BLaER1 (cell line): ENCODE measurements around the gene CCR1.
"Not testable (repeated sequence)": the region's sequence is repeated elsewhere in the genome, so short reads cannot be mapped to it uniquely, and the experiment has no call there.

ENCODE experiments used
- H3K27ac ChIP-seq: shearing (Covaris generic); formaldehyde crosslinking; 2 replicates; pipeline ENCODE4 v1.8.1; 2022
- H3K27me3 ChIP-seq: shearing (Covaris generic); formaldehyde crosslinking; 2 replicates; pipeline ENCODE4 v1.8.1; 2022
- H3K36me3 ChIP-seq: shearing (Covaris generic); formaldehyde crosslinking; 2 replicates; pipeline ENCODE4 v1.8.1; 2022
- H3K4me1 ChIP-seq: shearing (Covaris generic); formaldehyde crosslinking; 2 replicates; pipeline ENCODE4 v1.8.1; 2022
- H3K4me2 ChIP-seq: shearing (Covaris generic); formaldehyde crosslinking; 2 replicates; pipeline ENCODE4 v1.8.1; 2022
- H3K4me3 ChIP-seq: shearing (Covaris generic); formaldehyde crosslinking; 2 replicates; pipeline ENCODE4 v1.8.1; 2022
- H3K9ac ChIP-seq: shearing (Covaris generic); formaldehyde crosslinking; 2 replicates; pipeline ENCODE4 v1.8.1; 2022
- H3K9me3 ChIP-seq: shearing (Covaris generic); formaldehyde crosslinking; 2 replicates; pipeline ENCODE4 v1.8.1; 2022
- H4K20me1 ChIP-seq: shearing (Covaris generic); formaldehyde crosslinking; 2 replicates; pipeline ENCODE4 v1.8.1; 2022
- Cebpa-rat ChIP-seq: shearing (Covaris generic); IDR thresholded peaks from 2 replicates; pipeline ENCODE4 v1.8.1; 2022

CCR1 gene

GRCh38 chr3:46186471-46187340 lies 21.4 kb downstream of the CCR1 start:
- no peaks in the 10 kb centered on the region for H3K27me3 ChIP-seq
- no peak for TF ChIP-seq Cebpa-rat
- no peaks in the 10 kb centered on the region for H3K36me3 ChIP-seq
- no peak overlapping the region for H3K9ac ChIP-seq
- H3K27ac ChIP-seq, result peak overlapping the region; percentile 16; the same call in 1 of the 2 replicates
- peak overlapping the region; percentile 16; the same call in 1 of the 2 replicates for H3K4me3 ChIP-seq
- H3K4me2 ChIP-seq, result peak overlapping the region; percentile 81
- H4K20me1 ChIP-seq, result peaks cover 6% of the 10 kb centered on the region; the same call in 1 of the 2 replicates
- H3K9me3 ChIP-seq, result peaks cover 27% of the 10 kb centered on the region
- H3K4me1 ChIP-seq, result peaks cover 52% of the 10 kb centered on the region

GRCh38 chr3:46184469-46184868 lies 23.6 kb downstream of the CCR1 start:
- no peak overlapping the region; the same call in 1 of the 2 replicates for H3K4me2 ChIP-seq

GRCh38 chr3:46183330-46183729 lies 24.8 kb downstream of the CCR1 start:
- peaks cover 44% of the 10 kb centered on the region for H3K4me1 ChIP-seq
- peak overlapping the region; percentile 18 for H3K4me2 ChIP-seq
- peaks cover 6% of the 10 kb centered on the region; the same call in 1 of the 2 replicates for H4K20me1 ChIP-seq
- H3K9me3 ChIP-seq, result peaks cover 21% of the 10 kb centered on the region
- no peak overlapping the region for H3K27ac ChIP-seq
- H3K9ac ChIP-seq, result no peak overlapping the region
- no peak for TF ChIP-seq Cebpa-rat
- no peak overlapping the region for H3K4me3 ChIP-seq
- H3K36me3 ChIP-seq, result no peaks in the 10 kb centered on the region
- H3K27me3 ChIP-seq, result no peaks in the 10 kb centered on the region

More at GRCh38 chr3:46184469-46184868, 23.6 kb downstream of the CCR1 start:
- peaks cover 52% of the 10 kb centered on the region for H3K4me1 ChIP-seq
- no peaks in the 10 kb centered on the region for H3K36me3 ChIP-seq
- no peak overlapping the region for H3K27ac ChIP-seq
- H3K4me3 ChIP-seq, result no peak overlapping the region
- peaks cover 21% of the 10 kb centered on the region for H3K9me3 ChIP-seq
- no peaks in the 10 kb centered on the region for H3K27me3 ChIP-seq
- TF ChIP-seq Cebpa-rat, result no peak
- H3K9ac ChIP-seq, result no peak overlapping the region
- H4K20me1 ChIP-seq, result peaks cover 6% of the 10 kb centered on the region; the same call in 1 of the 2 replicates

GRCh38 chr3:46168583-46169345 lies 39.3 kb downstream of the CCR1 start:
- Histone ChIP-seq H3K36me3 (no peaks in the 10 kb centered on the region), H3K9ac (no peak overlapping the region), H3K27me3 (no peaks in the 10 kb centered on the region), H3K9me3 (peaks cover 31% of the 10 kb centered on the region), H3K4me3 (no peak overlapping the region), H3K4me1 (no peaks in the 10 kb centered on the region), H3K4me2 (no peak overlapping the region), H4K20me1 (no peaks in the 10 kb centered on the region), H3K27ac (no peak overlapping the region)
- no peak for TF ChIP-seq Cebpa-rat

GRCh38 chr3:46163556-46164041 lies 44.5 kb downstream of the CCR1 start:
- no peak overlapping the region for H3K4me3 ChIP-seq
- H3K27me3 ChIP-seq, result no peaks in the 10 kb centered on the region
- no peak overlapping the region for H3K4me2 ChIP-seq
- no peak overlapping the region for H3K9ac ChIP-seq
- no peaks in the 10 kb centered on the region for H3K4me1 ChIP-seq
- H4K20me1 ChIP-seq, result no peaks in the 10 kb centered on the region
- H3K27ac ChIP-seq, result no peak overlapping the region
- no peaks in the 10 kb centered on the region for H3K36me3 ChIP-seq
- no peak for TF ChIP-seq Cebpa-rat
- peaks cover 31% of the 10 kb centered on the region for H3K9me3 ChIP-seq

- Histone ChIP-seq H3K9me3 (peaks cover 25% of the 10 kb centered on the region), H3K4me1 (no peaks in the 10 kb centered on the region), H3K27ac (no peak overlapping the region), H4K20me1 (no peaks in the 10 kb centered on the region), H3K4me3 (no peak overlapping the region), H3K4me2 (no peak overlapping the region), H3K9ac (no peak overlapping the region), H3K36me3 (no peaks in the 10 kb centered on the region), H3K27me3 (no peaks in the 10 kb centered on the region)
- TF ChIP-seq Cebpa-rat, result no peak
These were observed 45.0 kb downstream of the CCR1 start for GRCh38 chr3:46162975-46163555.

GRCh38 chr3:46157685-46158084 lies 50.4 kb downstream of the CCR1 start:
- not testable (repeated sequence) for H3K9me3 ChIP-seq, H3K4me3 ChIP-seq, H3K4me1 ChIP-seq, H3K27me3 ChIP-seq, H3K4me2 ChIP-seq, H3K27ac ChIP-seq, H3K9ac ChIP-seq, H3K36me3 ChIP-seq, H4K20me1 ChIP-seq

GRCh38 chr3:46154311-46154710 lies 53.8 kb downstream of the CCR1 start:
- H3K9me3 ChIP-seq, result peaks cover 4% of the 10 kb centered on the region; the same call in 1 of the 2 replicates
- no peaks in the 10 kb centered on the region for H4K20me1 ChIP-seq
- H3K4me2 ChIP-seq, result no peak overlapping the region
- H3K27ac ChIP-seq, result no peak overlapping the region
- no peaks in the 10 kb centered on the region for H3K4me1 ChIP-seq
- H3K4me3 ChIP-seq, result no peak overlapping the region
- H3K9ac ChIP-seq, result no peak overlapping the region
- no peak for TF ChIP-seq Cebpa-rat
- no peaks in the 10 kb centered on the region for H3K36me3 ChIP-seq
- H3K27me3 ChIP-seq, result no peaks in the 10 kb centered on the region
